IMR-90 (cell line): ENCODE results near the gene ATP1A1. TPM values are rescaled to one million over a fixed set of nuclear protein-coding genes. Genes with fewer than 3 reads are reported as not detected.

ENCODE experiments used
- ATAC-seq: fragments of 200-7000 bp; cut with Tn5 transposase; 2 replicates; pipeline ENCODE4 v1.9.1; 2020; ENCODE audit warnings: low read depth, mild to moderate bottlenecking, moderate library complexity
- BruUV-seq: library from RNA; stranded (reverse); fragments of 400-500 nt; replicated peaks from 2 replicates; lab custom pipeline; 2021; lab: Mats Ljungman, UMichigan
- CTCF ChIA-PET: fragments of 300-600 bp; formaldehyde crosslinking; extraction: SDS; loops from one replicate; lab custom pipeline; 2021; ENCODE audit warnings: antibody characterized with exemption; lab: Yijun Ruan, JAX
- POLR2A ChIA-PET: fragments of 300-600 bp; sonication (Branson Sonifier 250); formaldehyde crosslinking; loops from one replicate; lab custom pipeline; 2022; ENCODE audit warnings: antibody characterized with exemption; ENCODE audit not compliant: unreplicated experiment; lab: Charles Lee
- DNase-seq: peaks from one replicate; pipeline ENCODE4 v3.0.0; 2013
- H2AFZ ChIP-seq: replicated peaks from 2 replicates; pipeline ENCODE3; 2013; ENCODE audit warnings: low read length, mild to moderate bottlenecking; ENCODE audit not compliant: poor library complexity
- H2AK5ac ChIP-seq: 2 replicates; pipeline ENCODE4 v1.6.1; 2013; ENCODE audit warnings: low read depth, low read length, inconsistent platforms
- H2AK9ac ChIP-seq: replicated peaks from 2 replicates; pipeline ENCODE3; 2013; ENCODE audit warnings: mild to moderate bottlenecking, low read depth, low read length, moderate library complexity; ENCODE audit not compliant: poor library complexity
- H2BK120ac ChIP-seq: 2 replicates; pipeline ENCODE4 v1.6.1; 2013; ENCODE audit warnings: low read depth, low read length, inconsistent platforms
- H2BK15ac ChIP-seq: 3 replicates; pipeline ENCODE4 v1.6.1; 2013; ENCODE audit warnings: low read depth, low read length, inconsistent platforms
- H2BK20ac ChIP-seq: 2 replicates; pipeline ENCODE4 v1.6.1; 2013; ENCODE audit warnings: low read depth, mild to moderate bottlenecking, inconsistent platforms, low read length, moderate library complexity
- H2BK5ac ChIP-seq: 2 replicates; pipeline ENCODE4 v1.6.1; 2013; ENCODE audit warnings: mild to moderate bottlenecking, low read depth, low read length, inconsistent platforms; ENCODE audit not compliant: poor library complexity, severe bottlenecking
- H3K14ac ChIP-seq: replicated peaks from 2 replicates; pipeline ENCODE4 v1.6.1; 2013; ENCODE audit warnings: low read depth, low read length, inconsistent platforms
- H3K18ac ChIP-seq: 2 replicates; pipeline ENCODE4 v1.6.1; 2013; ENCODE audit warnings: low read depth, low read length, control low read depth
- H3K23ac ChIP-seq: 2 replicates; pipeline ENCODE4 v1.6.1; 2013; ENCODE audit warnings: low read depth, low read length, inconsistent platforms
- H3K27ac ChIP-seq: 2 replicates; pipeline ENCODE4 v1.5.1; 2013; ENCODE audit warnings: mild to moderate bottlenecking, control low read depth, low read length; ENCODE audit not compliant: insufficient read depth
- H3K27me3 ChIP-seq: 2 replicates; pipeline ENCODE4 v1.6.1; 2013; ENCODE audit warnings: low read length; ENCODE audit not compliant: control insufficient read depth, insufficient read depth
- H3K36me3 ChIP-seq: 2 replicates; pipeline ENCODE4 v1.6.1; 2013; ENCODE audit warnings: low read length, mixed read lengths; ENCODE audit not compliant: control insufficient read depth, insufficient read depth
- H3K4ac ChIP-seq: 2 replicates; pipeline ENCODE4 v1.6.1; 2013; ENCODE audit warnings: low read depth, low read length, inconsistent platforms
- H3K4me1 ChIP-seq: 2 replicates; pipeline ENCODE4 v1.6.1; 2013; ENCODE audit warnings: low read length, mixed read lengths; ENCODE audit not compliant: control insufficient read depth, insufficient read depth
- H3K4me2 ChIP-seq: 2 replicates; pipeline ENCODE4 v1.6.1; 2013; ENCODE audit warnings: low read depth, mild to moderate bottlenecking, control low read depth, low read length, moderate library complexity
- H3K4me3 ChIP-seq: 2 replicates; pipeline ENCODE4 v1.5.1; 2013; ENCODE audit warnings: low read depth, mild to moderate bottlenecking, control low read depth, low read length, moderate library complexity; ENCODE audit not compliant: insufficient read depth
- H3K56ac ChIP-seq: 2 replicates; pipeline ENCODE4 v1.6.1; 2013; ENCODE audit warnings: low read length, inconsistent platforms; ENCODE audit not compliant: insufficient read depth; ENCODE audit errors: extremely low read depth
- H3K79me1 ChIP-seq, 2 experiments: 2 replicates each; pipeline ENCODE4 v1.6.1; 2013; ENCODE audit warnings: low read length in 2 of 2, inconsistent platforms in 1 of 2, low read depth in 1 of 2
- H3K9ac ChIP-seq: 2 replicates; pipeline ENCODE4 v1.6.1; 2013; ENCODE audit warnings: low read depth, low read length, control low read depth
- H3K9me1 ChIP-seq: 2 replicates; pipeline ENCODE4 v1.6.1; 2013; ENCODE audit warnings: low read length, inconsistent platforms; ENCODE audit not compliant: insufficient read depth
- H3K9me3 ChIP-seq: 2 replicates; pipeline ENCODE4 v1.6.1; 2013; ENCODE audit warnings: low read length; ENCODE audit not compliant: control insufficient read depth, insufficient read depth
- H4K20me1 ChIP-seq: 2 replicates; pipeline ENCODE4 v1.6.1; 2013; ENCODE audit warnings: low read length, inconsistent platforms; ENCODE audit not compliant: insufficient read depth
- H4K5ac ChIP-seq: 2 replicates; pipeline ENCODE4 v1.6.1; 2013; ENCODE audit warnings: mild to moderate bottlenecking, low read depth, low read length, control low read depth
- H4K8ac ChIP-seq, 2 experiments: 2 replicates each; pipeline ENCODE4 v1.6.1; 2013; ENCODE audit warnings: low read depth in 2 of 2, low read length in 2 of 2, control low read depth in 1 of 2, inconsistent platforms in 1 of 2
- H4K91ac ChIP-seq: 2 replicates; pipeline ENCODE4 v1.6.1; 2013; ENCODE audit warnings: low read depth, low read length, inconsistent platforms; ENCODE audit not compliant: insufficient read depth
- CEBPB ChIP-seq: IDR thresholded peaks from 2 replicates; pipeline ENCODE4 v1.6.1; 2012; ENCODE audit warnings: low read depth, low read length, improper control_type of control experiment
- CHD1 ChIP-seq: IDR thresholded peaks from 2 replicates; pipeline ENCODE4 v1.6.1; 2012; ENCODE audit warnings: low read depth, low read length, improper control_type of control experiment
- MAFK ChIP-seq: IDR thresholded peaks from 2 replicates; pipeline ENCODE4 v1.6.1; 2012; ENCODE audit warnings: low read depth, low read length, improper control_type of control experiment
- NFE2L2 ChIP-seq: fragments of 150-350 bp; IDR thresholded peaks from 2 replicates; pipeline ENCODE4 v1.6.1; 2016; ENCODE audit warnings: low read depth, mild to moderate bottlenecking, low read length
- POLR2A ChIP-seq: IDR thresholded peaks from 2 replicates; pipeline ENCODE4 v1.6.1; 2012; ENCODE audit warnings: mild to moderate bottlenecking, low read depth, low read length
- RAD21 ChIP-seq: IDR thresholded peaks from 2 replicates; pipeline ENCODE4 v1.6.1; 2012; ENCODE audit warnings: low read length, improper control_type of control experiment
- RCOR1 ChIP-seq: IDR thresholded peaks from 2 replicates; pipeline ENCODE4 v1.6.1; 2012; ENCODE audit warnings: mild to moderate bottlenecking, low read length, improper control_type of control experiment; ENCODE audit not compliant: insufficient replicate concordance
- RFX5 ChIP-seq: IDR thresholded peaks from 2 replicates; pipeline ENCODE4 v1.8.0; 2012; ENCODE audit warnings: low read depth, mild to moderate bottlenecking, low read length, moderate library complexity
- SMC3 ChIP-seq: fragments of 150-350 bp; IDR thresholded peaks from 2 replicates; pipeline ENCODE4 v1.6.1; 2016; ENCODE audit warnings: low read depth, mild to moderate bottlenecking, antibody characterized with exemption, low read length, moderate library complexity
- dilution Hi-C: fragments of 300-500 bp; cut with HindIII; formaldehyde crosslinking; loops from one replicate; pipeline ENCODE4 v1.14.3; 2018; ENCODE audit warnings: low sequenced_read_pairs; ENCODE audit not compliant: unreplicated experiment
- in situ Hi-C: fragments of 300-500 bp; cut with MboI; formaldehyde crosslinking; loops from 3 replicates; pipeline ENCODE4 v1.14.3; 2019; ENCODE audit warnings: low sequenced_read_pairs, inconsistent platforms, mixed read lengths
- intact Hi-C: fragments of 100-400 bp; cut with micrococcal nuclease; formaldehyde crosslinking; loops from 2 replicates; pipeline ENCODE4 v1.10.0; 2022
- polyA plus RNA-seq, 3 experiments: library from polyadenylated mRNA; depleted of rRNA; stranded (reverse); fragments of >200 nt; gene quantifications; 2 replicates each; pipeline ENCODE4 v1.2.3, GENCODE V29; 2012; ENCODE audit warnings: low replicate concordance in 1 of 3
- total RNA-seq: library from RNA; depleted of rRNA; stranded (reverse); fragments of >200 nt; gene quantifications from 2 replicates; pipeline ENCODE4 v1.2.3, GENCODE V29; 2012
- TF ChIP-seq, protein P1 (sequence below): conservative IDR thresholded peaks from 2 replicates; pipeline ENCODE4 v1.5.1; 2012; ENCODE audit warnings: mild to moderate bottlenecking, low read depth, low read length, improper control_type of control experiment

Gene ATP1A1
- total and polyA plus RNA-seq, 2 of the 4 experiments (the other 2 are of a cell fraction): 116 to 125 TPM

GRCh38 chr1:116449578-116449977 lies 76.5 kb downstream of the ATP1A1 start:
- Histone ChIP-seq H4K5ac (no peak overlapping the region), H2BK120ac (no peak overlapping the region), H2BK5ac (no peak overlapping the region), H4K20me1 (no peaks in the 10 kb centered on the region), H3K79me1 (no peaks in the 10 kb centered on the region), H3K9ac (no peak overlapping the region), H3K9me3 (no peaks in the 10 kb centered on the region), H3K27ac (no peak overlapping the region), H3K14ac (no peak overlapping the region), H3K9me1 (no peaks in the 10 kb centered on the region), H3K23ac (no peak overlapping the region), H3K56ac (no peak overlapping the region), H2AK5ac (no peak overlapping the region), H2AK9ac (no peak overlapping the region), H2AFZ (no peak overlapping the region), H3K36me3 (no peaks in the 10 kb centered on the region), H3K4me3 (no peak overlapping the region), H3K27me3 (peaks cover 12% of the 10 kb centered on the region), H4K8ac (no peak overlapping the region), H3K4me1 (no peaks in the 10 kb centered on the region), H3K18ac (no peak overlapping the region), H4K91ac (no peak overlapping the region), H3K4ac (no peak overlapping the region), H3K4me2 (no peak overlapping the region), H2BK20ac (no peak overlapping the region), H2BK15ac (no peak overlapping the region)
- intact Hi-C loops (no loop called here), in situ Hi-C loops (no loop called here), dilution Hi-C loops (no loop called here)
- TF ChIP-seq SMC3 (no peak), CHD1 (no peak), RFX5 (no peak), CEBPB (no peak), RCOR1 (no peak), MAFK (no peak), POLR2A (no peak), RAD21 (no peak), NFE2L2 (no peak)
- TF ChIP-seq, protein P1, sequence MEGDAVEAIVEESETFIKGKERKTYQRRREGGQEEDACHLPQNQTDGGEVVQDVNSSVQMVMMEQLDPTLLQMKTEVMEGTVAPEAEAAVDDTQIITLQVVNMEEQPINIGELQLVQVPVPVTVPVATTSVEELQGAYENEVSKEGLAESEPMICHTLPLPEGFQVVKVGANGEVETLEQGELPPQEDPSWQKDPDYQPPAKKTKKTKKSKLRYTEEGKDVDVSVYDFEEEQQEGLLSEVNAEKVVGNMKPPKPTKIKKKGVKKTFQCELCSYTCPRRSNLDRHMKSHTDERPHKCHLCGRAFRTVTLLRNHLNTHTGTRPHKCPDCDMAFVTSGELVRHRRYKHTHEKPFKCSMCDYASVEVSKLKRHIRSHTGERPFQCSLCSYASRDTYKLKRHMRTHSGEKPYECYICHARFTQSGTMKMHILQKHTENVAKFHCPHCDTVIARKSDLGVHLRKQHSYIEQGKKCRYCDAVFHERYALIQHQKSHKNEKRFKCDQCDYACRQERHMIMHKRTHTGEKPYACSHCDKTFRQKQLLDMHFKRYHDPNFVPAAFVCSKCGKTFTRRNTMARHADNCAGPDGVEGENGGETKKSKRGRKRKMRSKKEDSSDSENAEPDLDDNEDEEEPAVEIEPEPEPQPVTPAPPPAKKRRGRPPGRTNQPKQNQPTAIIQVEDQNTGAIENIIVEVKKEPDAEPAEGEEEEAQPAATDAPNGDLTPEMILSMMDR: no peak
- ChIA-PET POLR2A (no interaction called here), CTCF (no interaction called here)
- ATAC-seq (no peak), DNase-seq (no peak)
- no TSS peak for BruUV-seq
